Measurements from ENCODE around the gene HSPB9. TPM values are rescaled to one million over a fixed set of nuclear protein-coding genes. Genes with fewer than 3 reads are reported as not detected.

Gene HSPB9
- total RNA-seq, 1 donor from 2014 or later: 0.36 TPM

GRCh38 chr17:42088736-42089135, 33.9 kb upstream of the HSPB9 start:
- no peak overlapping the region for H3K27ac Mint-ChIP-seq
- peaks cover 13% of the 10 kb centered on the region for H3K27me3 Mint-ChIP-seq
- H3K9me3 Mint-ChIP-seq: no peaks in the 10 kb centered on the region
- TF ChIP-seq CTCF (conservative IDR thresholded peaks at IDR 0.05): no peak
- no peak for DNase-seq (ENCODE audit: extremely low spot score, unreplicated experiment)
- no peak overlapping the region for H3K4me3 Mint-ChIP-seq
- H3K36me3 Mint-ChIP-seq: no peaks in the 10 kb centered on the region
- H3K4me1 Mint-ChIP-seq (ENCODE audit: unreplicated experiment): peaks cover 5% of the 10 kb centered on the region

GRCh38 chr17:42090964-42091790, 31.4 kb upstream of the HSPB9 start:
- H3K9me3 Mint-ChIP-seq: no peaks in the 10 kb centered on the region
- H3K27ac Mint-ChIP-seq: no peak overlapping the region
- H3K36me3 Mint-ChIP-seq: no peaks in the 10 kb centered on the region
- peaks cover 28% of the 10 kb centered on the region for H3K27me3 Mint-ChIP-seq
- TF ChIP-seq CTCF (conservative IDR thresholded peaks at IDR 0.05): no peak
- H3K4me3 Mint-ChIP-seq: no peak overlapping the region
- DNase-seq (ENCODE audit: extremely low spot score, unreplicated experiment): no peak
- H3K4me1 Mint-ChIP-seq (ENCODE audit: unreplicated experiment): peaks cover 5% of the 10 kb centered on the region

GRCh38 chr17:42092939-42093338, 29.7 kb upstream of the HSPB9 start:
- H3K9me3 Mint-ChIP-seq: no peaks in the 10 kb centered on the region
- no peak overlapping the region for H3K4me3 Mint-ChIP-seq
- H3K36me3 Mint-ChIP-seq: no peaks in the 10 kb centered on the region
- peaks cover 46% of the 10 kb centered on the region for H3K27me3 Mint-ChIP-seq
- no peak for DNase-seq (ENCODE audit: extremely low spot score, unreplicated experiment)
- no peak for TF ChIP-seq CTCF (conservative IDR thresholded peaks at IDR 0.05)
- H3K4me1 Mint-ChIP-seq (ENCODE audit: unreplicated experiment): no peaks in the 10 kb centered on the region
- no peak overlapping the region for H3K27ac Mint-ChIP-seq

GRCh38 chr17:42094375-42095069, 28.1 kb upstream of the HSPB9 start:
- DNase-seq (ENCODE audit: extremely low spot score, unreplicated experiment): no peak
- Mint-ChIP-seq H3K27ac (no peak overlapping the region), H3K27me3 (peaks cover 56% of the 10 kb centered on the region), H3K4me1 (ENCODE audit: unreplicated experiment) (no peaks in the 10 kb centered on the region), H3K36me3 (no peaks in the 10 kb centered on the region), H3K4me3 (no peak overlapping the region), H3K9me3 (no peaks in the 10 kb centered on the region)
- TF ChIP-seq CTCF (conservative IDR thresholded peaks at IDR 0.05): no peak

- H3K27ac Mint-ChIP-seq: no peak overlapping the region
- no peaks in the 10 kb centered on the region for H3K36me3 Mint-ChIP-seq
- H3K4me1 Mint-ChIP-seq (ENCODE audit: unreplicated experiment): no peaks in the 10 kb centered on the region
- peaks cover 53% of the 10 kb centered on the region for H3K27me3 Mint-ChIP-seq
- no peak for DNase-seq (ENCODE audit: extremely low spot score, unreplicated experiment)
- TF ChIP-seq CTCF (conservative IDR thresholded peaks at IDR 0.05): no peak
- H3K9me3 Mint-ChIP-seq: no peaks in the 10 kb centered on the region
- H3K4me3 Mint-ChIP-seq: no peak overlapping the region
These were observed 26.1 kb upstream of the HSPB9 start for GRCh38 chr17:42096360-42097111.

Data from type B pancreatic cell (in vitro differentiated cells).